HepG2 (cell line): ENCODE measurements around the gene PRKCD. TPM values are rescaled to one million over a fixed set of nuclear protein-coding genes. Genes with fewer than 3 reads are reported as not detected.

ENCODE experiments used
- ATAC-seq: fragments of 200-7000 bp; cut with Tn5 transposase; 3 replicates; pipeline ENCODE4 v1.9.1; 2020; ENCODE audit warnings: mild to moderate bottlenecking, moderate library complexity
- BruUV-seq: library from RNA; stranded (reverse); fragments of 400-500 nt; replicated peaks from 2 replicates; lab custom pipeline; 2021; lab: Mats Ljungman, UMichigan
- CTCF ChIA-PET: fragments of 300-600 bp; formaldehyde crosslinking; extraction: SDS; loops from one replicate; lab custom pipeline; 2021; ENCODE audit warnings: low total read pairs, inconsistent platforms, low intra/inter-chr PET ratio; lab: Yijun Ruan, JAX
- POLR2A ChIA-PET: fragments of 350-600 bp; sonication (Branson Sonifier 250); formaldehyde crosslinking; loops from one replicate; lab custom pipeline; 2020; ENCODE audit warnings: antibody characterized with exemption, inconsistent platforms; lab: Yijun Ruan, JAX
- DNase-seq: peaks from one replicate; pipeline ENCODE4 v3.0.0-alpha.2; 2015; ENCODE audit warnings: low spot score
- FAIRE-seq: peaks from 3 replicates; lab custom pipeline; 2011; peaks lifted over from hg19 to GRCh38; lab: Jason Lieb, UNC
- H2AFZ ChIP-seq: one replicate; pipeline ENCODE4 v1.6.1; 2011; ENCODE audit warnings: low read length, inconsistent platforms
- H3K27ac ChIP-seq: fragments of 300-600 bp; 3 replicates; pipeline ENCODE4 v1.8.0; 2011; ENCODE audit warnings: mixed run types, mild to moderate bottlenecking, mixed read lengths, low read length, inconsistent platforms; ENCODE audit not compliant: insufficient read depth; ENCODE audit errors: extremely low read length
- H3K27me3 ChIP-seq, 2 experiments: fragments of 200-600 bp in 1 of 2; 2 replicates in 1 of 2; 3 replicates in 1 of 2; pipeline versions ENCODE4 v1.6.0 to v1.8.0; 2011; ENCODE audit warnings: low read length in 2 of 2, mild to moderate bottlenecking in 2 of 2, moderate library complexity in 2 of 2, inconsistent platforms in 1 of 2; ENCODE audit not compliant: insufficient read depth in 2 of 2, control insufficient read depth in 1 of 2
- H3K36me3 ChIP-seq, 2 experiments: fragments of 200-600 bp in 1 of 2; replicated peaks in 1 of 2; 2 replicates in 1 of 2; 3 replicates in 1 of 2; pipeline versions ENCODE4 v1.5.1 to v1.8.0; 2011; ENCODE audit warnings: low read length in 2 of 2, inconsistent platforms in 1 of 2; ENCODE audit not compliant: insufficient read depth in 2 of 2, control insufficient read depth in 1 of 2
- H3K4me1 ChIP-seq: 2 replicates; pipeline ENCODE4 v1.5.1; 2012; ENCODE audit warnings: low read length, inconsistent platforms; ENCODE audit not compliant: insufficient read depth
- H3K4me2 ChIP-seq: 2 replicates; pipeline ENCODE4 v1.6.0; 2011; ENCODE audit warnings: low read depth, low read length, inconsistent platforms
- H3K4me3 ChIP-seq, 3 experiments: fragments of 200-600 bp in 1 of 3; sonication (generic), shearing (Covaris generic) in 1 of 3; replicated peaks in 1 of 3; 2 replicates each; pipeline ENCODE4 v1.5.1; 2011 to 2016; ENCODE audit warnings: low read length in 3 of 3, inconsistent platforms in 2 of 3, low read depth in 2 of 3, mild to moderate bottlenecking in 2 of 3, control low read depth in 1 of 3, mixed read lengths in 1 of 3; ENCODE audit not compliant: insufficient read depth in 1 of 3
- H3K79me2 ChIP-seq: one replicate; pipeline ENCODE4 v1.6.1; 2011; ENCODE audit warnings: low read length, inconsistent platforms; ENCODE audit not compliant: insufficient read depth
- H3K9ac ChIP-seq: 2 replicates; pipeline ENCODE4 v1.6.0; 2011; ENCODE audit warnings: mild to moderate bottlenecking, low read depth, low read length, inconsistent platforms; ENCODE audit not compliant: insufficient read depth
- H3K9me3 ChIP-seq: 2 replicates; pipeline ENCODE4 v1.5.1; 2012; ENCODE audit warnings: mild to moderate bottlenecking, low read length
- H4K20me1 ChIP-seq: 2 replicates; pipeline ENCODE4 v1.6.0; 2011; ENCODE audit warnings: inconsistent platforms, mild to moderate bottlenecking, low read length, moderate library complexity; ENCODE audit not compliant: insufficient read depth
- AGO2 ChIP-seq: fragments of 200-400 bp; formaldehyde crosslinking; optimal IDR thresholded peaks from 2 replicates; pipeline ENCODE3; 2017; ENCODE audit warnings: mild to moderate bottlenecking, low read depth, low read length, moderate library complexity
- MYC ChIP-seq: sonication (generic); formaldehyde crosslinking; IDR thresholded peaks from 2 replicates; pipeline ENCODE4 v1.9.0; 2021; ENCODE audit warnings: missing genetic modification reagents, borderline replicate concordance
- ZNF263 ChIP-seq: sonication (generic); formaldehyde crosslinking; IDR thresholded peaks from 2 replicates; pipeline ENCODE4 v1.4.0; 2020; ENCODE audit warnings: missing genetic modification reagents
- ZNF468 ChIP-seq: sonication (generic); formaldehyde crosslinking; IDR thresholded peaks from 2 replicates; pipeline ENCODE4 v1.8.0; 2022; ENCODE audit warnings: mild to moderate bottlenecking, moderate library complexity, missing genetic modification reagents
- ZNF558 ChIP-seq: sonication (generic); formaldehyde crosslinking; IDR thresholded peaks from 2 replicates; pipeline ENCODE4 v1.9.0; 2022; ENCODE audit warnings: mild to moderate bottlenecking, missing genetic modification reagents, borderline replicate concordance
- WGBS: methylation state at CpG from one replicate; pipeline ENCODE4 v1.1.6; 2017; ENCODE audit warnings: low lambda C conversion rate; 5-methylcytosine and 5-hydroxymethylcytosine counted together
- in situ Hi-C: cut with HindIII; loops from 2 replicates; pipeline ENCODE4 v1.10.0; 2017; ENCODE audit warnings: low pct_unique_long_range_greater_than_20kb; ENCODE audit not compliant: extremely low pct_ligation_motif_present
- intact Hi-C: fragments of 100-400 bp; cut with micrococcal nuclease; formaldehyde crosslinking; loops from one replicate; pipeline ENCODE4 v1.10.0; 2022; ENCODE audit not compliant: unreplicated experiment
- polyA plus RNA-seq, 8 experiments: library from polyadenylated mRNA; depleted of rRNA in 3 of 8; stranded (reverse) in 7 of 8; unstranded in 1 of 8; fragments of >200 nt; fragmentation: Illumina TruSeq in 4 of 8; extraction: Trizol in 4 of 8; gene quantifications; 2 replicates each; pipeline versions ENCODE4 v1.2.1 to v1.2.3, GENCODE V29; 2011 to 2016; ENCODE audit warnings: low read depth in 4 of 8, missing spikeins in 1 of 8, mixed read lengths in 1 of 8; ENCODE audit not compliant: insufficient read depth in 1 of 8
- total RNA-seq, 5 experiments: library from RNA; depleted of rRNA; stranded (reverse); fragments of >200 nt; fragmentation: Illumina TruSeq; extraction: Trizol; gene quantifications; 2 replicates each; pipeline ENCODE4 v1.2.3, GENCODE V29; 2016; ENCODE audit warnings: low read depth in 1 of 5
- TF ChIP-seq, protein P1 (sequence below): sonication (generic); formaldehyde crosslinking; IDR thresholded peaks from 2 replicates; pipeline ENCODE4 v1.5.1; 2020; ENCODE audit warnings: missing genetic modification reagents, mild to moderate bottlenecking, borderline replicate concordance
- TF ChIP-seq, protein P2 (sequence below): sonication (generic); formaldehyde crosslinking; IDR thresholded peaks from 2 replicates; pipeline ENCODE4 v1.5.1; 2020; ENCODE audit warnings: mild to moderate bottlenecking, moderate library complexity, missing genetic modification reagents
- TF ChIP-seq, protein P3 (sequence below): sonication (generic); formaldehyde crosslinking; IDR thresholded peaks from 2 replicates; pipeline ENCODE4 v1.5.1; 2020; ENCODE audit warnings: mild to moderate bottlenecking, missing genetic modification reagents, borderline replicate concordance

PRKCD gene
- total and polyA plus RNA-seq, 2 of the 13 experiments (the other 11 are each of a cell fraction or from before 2014, with no cell fraction given), result 1.6 to 40.7 TPM

DNA sequence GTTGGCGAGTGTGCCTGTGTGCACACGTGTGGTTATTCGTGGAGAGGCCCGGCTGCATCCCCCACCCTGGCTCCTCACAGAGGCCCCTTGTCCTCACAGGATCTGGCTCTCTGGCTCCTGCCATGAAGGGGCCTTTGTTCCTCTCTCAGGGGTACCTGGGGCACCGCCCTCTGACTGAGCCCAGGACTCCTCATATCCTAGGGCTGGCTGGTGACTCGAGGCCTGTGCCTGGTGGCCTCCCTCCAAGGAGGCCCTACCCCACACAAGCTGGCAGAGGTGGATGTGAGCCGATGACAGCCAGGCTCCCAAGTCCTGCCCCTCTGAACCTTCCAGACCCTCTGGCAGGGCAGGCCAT lies 10.0 kb downstream of the PRKCD start (continued):
- TF ChIP-seq, protein P1, sequence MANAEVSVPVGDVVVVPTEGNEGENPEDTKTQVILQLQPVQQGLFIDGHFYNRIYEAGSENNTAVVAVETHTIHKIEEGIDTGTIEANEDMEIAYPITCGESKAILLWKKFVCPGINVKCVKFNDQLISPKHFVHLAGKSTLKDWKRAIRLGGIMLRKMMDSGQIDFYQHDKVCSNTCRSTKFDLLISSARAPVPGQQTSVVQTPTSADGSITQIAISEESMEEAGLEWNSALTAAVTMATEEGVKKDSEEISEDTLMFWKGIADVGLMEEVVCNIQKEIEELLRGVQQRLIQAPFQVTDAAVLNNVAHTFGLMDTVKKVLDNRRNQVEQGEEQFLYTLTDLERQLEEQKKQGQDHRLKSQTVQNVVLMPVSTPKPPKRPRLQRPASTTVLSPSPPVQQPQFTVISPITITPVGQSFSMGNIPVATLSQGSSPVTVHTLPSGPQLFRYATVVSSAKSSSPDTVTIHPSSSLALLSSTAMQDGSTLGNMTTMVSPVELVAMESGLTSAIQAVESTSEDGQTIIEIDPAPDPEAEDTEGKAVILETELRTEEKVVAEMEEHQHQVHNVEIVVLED (CRISPR knock-in tag), result no peak
- no peak for TF ChIP-seq ZNF468 (CRISPR knock-in tag)
- TF ChIP-seq, protein P2, sequence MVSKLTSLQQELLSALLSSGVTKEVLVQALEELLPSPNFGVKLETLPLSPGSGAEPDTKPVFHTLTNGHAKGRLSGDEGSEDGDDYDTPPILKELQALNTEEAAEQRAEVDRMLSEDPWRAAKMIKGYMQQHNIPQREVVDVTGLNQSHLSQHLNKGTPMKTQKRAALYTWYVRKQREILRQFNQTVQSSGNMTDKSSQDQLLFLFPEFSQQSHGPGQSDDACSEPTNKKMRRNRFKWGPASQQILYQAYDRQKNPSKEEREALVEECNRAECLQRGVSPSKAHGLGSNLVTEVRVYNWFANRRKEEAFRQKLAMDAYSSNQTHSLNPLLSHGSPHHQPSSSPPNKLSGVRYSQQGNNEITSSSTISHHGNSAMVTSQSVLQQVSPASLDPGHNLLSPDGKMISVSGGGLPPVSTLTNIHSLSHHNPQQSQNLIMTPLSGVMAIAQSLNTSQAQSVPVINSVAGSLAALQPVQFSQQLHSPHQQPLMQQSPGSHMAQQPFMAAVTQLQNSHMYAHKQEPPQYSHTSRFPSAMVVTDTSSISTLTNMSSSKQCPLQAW, result no peak

DNA sequence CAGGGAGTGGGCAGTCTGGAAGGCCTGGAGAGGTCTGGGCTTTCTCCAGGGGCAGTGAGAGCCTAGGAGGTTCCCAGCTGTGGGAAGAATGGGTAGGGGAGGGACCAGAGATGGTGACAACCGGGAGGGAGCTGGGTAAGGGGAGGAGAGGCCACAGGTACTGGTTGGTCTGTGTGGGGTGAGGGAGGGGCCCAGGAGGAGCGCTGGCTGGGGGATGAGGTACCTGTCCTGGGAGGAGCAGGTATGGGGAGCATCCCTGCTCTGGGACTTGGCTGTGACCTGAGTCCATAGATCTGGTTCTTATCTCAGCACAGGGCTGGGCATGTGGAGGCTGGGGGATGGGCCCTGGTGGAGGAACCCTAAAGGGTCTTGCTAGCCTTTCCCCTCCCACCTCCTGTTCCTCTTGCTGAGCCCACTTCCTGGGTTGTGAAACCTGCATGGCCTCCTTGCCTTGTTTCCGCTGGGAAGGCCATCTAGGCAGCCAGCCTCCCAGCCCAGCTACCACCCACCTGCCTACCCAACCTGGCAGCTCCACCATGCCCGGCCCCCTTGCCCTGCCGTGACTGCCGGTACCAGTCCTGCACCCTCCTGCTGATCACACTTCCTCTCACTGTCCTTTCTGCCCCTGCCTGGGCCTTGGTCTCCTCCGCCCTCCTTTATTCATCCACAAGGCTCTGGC lies 11.0 kb downstream of the PRKCD start:
- Histone ChIP-seq H4K20me1 (no peaks in the 10 kb centered on the region), H3K9me3 (no peaks in the 10 kb centered on the region), H3K4me2 (peak overlapping the region; percentile 74; the same call in 1 of the 2 replicates), H3K27me3 (no peaks in the 10 kb centered on the region), H3K79me2 (peaks cover 8% of the 10 kb centered on the region), H3K36me3 (peaks cover 0 to 15% of the 10 kb centered on the region in 2 experiments; a peak in 3 of 5 replicates), H2AFZ (no peak overlapping the region), H3K9ac (peak overlapping the region; percentile 66), H3K27ac (peak overlapping the region; percentile 76), H3K4me3 (no peak overlapping the region), H3K4me1 (peaks cover 59% of the 10 kb centered on the region)
- intact Hi-C loops (loop anchor here (5.0 kb wide), 1 partner anchor 40 kb away; the partner anchor contains the start of gene RFT1), in situ Hi-C loops (no loop called here)
- ATAC-seq, result no peak
- WGBS, result 79% methylated on average over 7 of the region's 7 CpGs
- CTCF ChIA-PET, result no interaction called here
- no peak for DNase-seq
- TF ChIP-seq ZNF263 (peak; percentile 84), AGO2 (peak; percentile 30), MYC (0 out of 2 replicates have a peak, but pooled peaks have one; percentile 32), ZNF558 (CRISPR knock-in tag) (no peak)
- TF ChIP-seq, protein P3, sequence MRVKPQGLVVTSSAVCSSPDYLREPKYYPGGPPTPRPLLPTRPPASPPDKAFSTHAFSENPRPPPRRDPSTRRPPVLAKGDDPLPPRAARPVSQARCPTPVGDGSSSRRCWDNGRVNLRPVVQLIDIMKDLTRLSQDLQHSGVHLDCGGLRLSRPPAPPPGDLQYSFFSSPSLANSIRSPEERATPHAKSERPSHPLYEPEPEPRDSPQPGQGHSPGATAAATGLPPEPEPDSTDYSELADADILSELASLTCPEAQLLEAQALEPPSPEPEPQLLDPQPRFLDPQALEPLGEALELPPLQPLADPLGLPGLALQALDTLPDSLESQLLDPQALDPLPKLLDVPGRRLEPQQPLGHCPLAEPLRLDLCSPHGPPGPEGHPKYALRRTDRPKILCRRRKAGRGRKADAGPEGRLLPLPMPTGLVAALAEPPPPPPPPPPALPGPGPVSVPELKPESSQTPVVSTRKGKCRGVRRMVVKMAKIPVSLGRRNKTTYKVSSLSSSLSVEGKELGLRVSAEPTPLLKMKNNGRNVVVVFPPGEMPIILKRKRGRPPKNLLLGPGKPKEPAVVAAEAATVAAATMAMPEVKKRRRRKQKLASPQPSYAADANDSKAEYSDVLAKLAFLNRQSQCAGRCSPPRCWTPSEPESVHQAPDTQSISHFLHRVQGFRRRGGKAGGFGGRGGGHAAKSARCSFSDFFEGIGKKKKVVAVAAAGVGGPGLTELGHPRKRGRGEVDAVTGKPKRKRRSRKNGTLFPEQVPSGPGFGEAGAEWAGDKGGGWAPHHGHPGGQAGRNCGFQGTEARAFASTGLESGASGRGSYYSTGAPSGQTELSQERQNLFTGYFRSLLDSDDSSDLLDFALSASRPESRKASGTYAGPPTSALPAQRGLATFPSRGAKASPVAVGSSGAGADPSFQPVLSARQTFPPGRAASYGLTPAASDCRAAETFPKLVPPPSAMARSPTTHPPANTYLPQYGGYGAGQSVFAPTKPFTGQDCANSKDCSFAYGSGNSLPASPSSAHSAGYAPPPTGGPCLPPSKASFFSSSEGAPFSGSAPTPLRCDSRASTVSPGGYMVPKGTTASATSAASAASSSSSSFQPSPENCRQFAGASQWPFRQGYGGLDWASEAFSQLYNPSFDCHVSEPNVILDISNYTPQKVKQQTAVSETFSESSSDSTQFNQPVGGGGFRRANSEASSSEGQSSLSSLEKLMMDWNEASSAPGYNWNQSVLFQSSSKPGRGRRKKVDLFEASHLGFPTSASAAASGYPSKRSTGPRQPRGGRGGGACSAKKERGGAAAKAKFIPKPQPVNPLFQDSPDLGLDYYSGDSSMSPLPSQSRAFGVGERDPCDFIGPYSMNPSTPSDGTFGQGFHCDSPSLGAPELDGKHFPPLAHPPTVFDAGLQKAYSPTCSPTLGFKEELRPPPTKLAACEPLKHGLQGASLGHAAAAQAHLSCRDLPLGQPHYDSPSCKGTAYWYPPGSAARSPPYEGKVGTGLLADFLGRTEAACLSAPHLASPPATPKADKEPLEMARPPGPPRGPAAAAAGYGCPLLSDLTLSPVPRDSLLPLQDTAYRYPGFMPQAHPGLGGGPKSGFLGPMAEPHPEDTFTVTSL (CRISPR knock-in tag), result no peak
- POLR2A ChIA-PET, result interaction anchor here (4.6 kb wide), 1 partner anchor 12 kb away, joined by 137 read pairs; the partner anchor contains the start of gene PRKCD
- no peak for FAIRE-seq
- no TSS peak for BruUV-seq
